ENCODE data around the gene FAM184A.

The FAM184A gene

DNA sequence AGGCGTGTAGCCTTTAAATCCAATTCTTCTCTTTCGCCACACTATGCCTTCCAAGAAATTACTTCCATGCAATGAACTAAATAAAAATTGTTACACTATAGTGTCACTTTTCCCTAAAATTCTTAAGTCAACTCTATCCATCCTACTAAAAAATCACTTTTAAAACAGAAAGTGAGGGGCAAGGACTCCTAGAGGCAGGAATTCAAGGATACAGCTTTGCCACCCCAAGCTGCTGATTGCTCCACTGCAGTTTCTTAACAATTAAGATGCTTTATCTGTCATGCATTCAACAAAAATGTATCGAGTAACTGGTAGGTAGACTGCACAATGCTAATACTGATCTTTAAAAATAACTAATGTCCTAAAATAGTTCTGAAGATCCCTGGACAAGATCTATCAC lies 147.8 kb downstream of the FAM184A start:
- Histone ChIP-seq H3K23ac (ENCODE audit: low read depth, low read length, poor library complexity) (no peak overlapping the region), H2AK5ac (ENCODE audit: low read depth, low read length) (no peak overlapping the region), H3K14ac (ENCODE audit: low read length) (no peak overlapping the region), H2AFZ (ENCODE audit: low read length) (no peak overlapping the region), H3K18ac (ENCODE audit: low read length) (no peak overlapping the region), H3K4me2 (ENCODE audit: insufficient read depth, low read length, poor library complexity, severe bottlenecking) (no peak overlapping the region), H3K9me3 (replicated peaks in 1 of 2; ENCODE audit: control insufficient read depth in 2 of 2, insufficient read depth in 1 of 2, low read depth in 1 of 2, low read length in 2 of 2) (peaks cover 0 to 12% of the 10 kb centered on the region in 2 donors), H2BK15ac (ENCODE audit: low read length) (no peak overlapping the region), H3K27me3 (ENCODE audit: control insufficient read depth in 3 of 3, insufficient read depth in 3 of 3, low read depth in 1 of 3, low read length in 3 of 3) (no peaks in the 10 kb centered on the region), H2BK120ac (ENCODE audit: low read depth, low read length) (no peak overlapping the region), H3K4me3 (ENCODE audit: low read length in 2 of 2) (no peak overlapping the region), H3K36me3 (replicated peaks in 1 of 2; ENCODE audit: control insufficient read depth in 2 of 2, insufficient read depth in 2 of 2, low read length in 2 of 2) (peaks cover 7 to 70% of the 10 kb centered on the region in 2 donors), H4K8ac (ENCODE audit: low read depth, low read length) (no peak overlapping the region), H3K79me1 (ENCODE audit: low read depth, low read length) (no peaks in the 10 kb centered on the region), H3K9ac (ENCODE audit: low read depth, low read length, poor library complexity) (no peak overlapping the region), H2BK5ac (ENCODE audit: low read length) (no peak overlapping the region), H3K27ac (replicated peaks; ENCODE audit: low read length) (no peak overlapping the region), H4K91ac (ENCODE audit: low read depth, low read length, poor library complexity) (no peak overlapping the region), H3K4me1 (ENCODE audit: control insufficient read depth in 2 of 2, insufficient read depth in 1 of 2, low read depth in 1 of 2, low read length in 2 of 2) (peaks cover 3% of the 10 kb centered on the region in 2 donors), H3K4ac (ENCODE audit: low read length) (no peak overlapping the region), H2BK12ac (ENCODE audit: low read length) (no peak overlapping the region)
- no peak for DNase-seq (ENCODE audit: low spot score)
- no CpG with 5 or more reads among the region's 3 CpGs for WGBS, 2 donors (ENCODE audit: extremely low coverage in 2 of 2, insufficient read length in 2 of 2, insufficient replicate concordance in 1 of 2)

DNA sequence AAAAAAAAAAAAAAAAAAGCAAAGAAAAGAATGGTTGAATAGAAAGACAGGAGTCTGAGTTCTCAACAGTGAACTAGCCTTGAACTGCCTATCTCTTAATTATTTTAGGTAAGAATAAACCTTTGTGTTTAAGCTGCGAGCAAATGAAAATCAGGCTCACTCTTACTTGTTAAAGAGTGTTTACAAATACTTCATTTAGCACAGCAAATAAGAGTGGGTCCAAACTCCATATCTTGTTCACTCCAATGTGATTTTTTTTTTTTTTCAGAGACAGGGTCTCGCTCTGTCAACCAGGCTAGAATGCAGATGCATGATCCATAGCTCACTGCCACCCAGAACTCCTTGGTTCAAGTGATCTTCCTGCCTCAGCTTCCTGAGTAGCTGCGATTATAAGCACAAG lies 155.4 kb downstream of the FAM184A start:
- no peak overlapping the region for H2BK12ac ChIP-seq (ENCODE audit: low read length)
- H3K4me2 ChIP-seq (ENCODE audit: insufficient read depth, low read length, poor library complexity, severe bottlenecking) = no peak overlapping the region
- no peaks in the 10 kb centered on the region for H3K27me3 ChIP-seq (ENCODE audit: control insufficient read depth in 3 of 3, insufficient read depth in 3 of 3, low read depth in 1 of 3, low read length in 3 of 3)
- no peak overlapping the region for H2AK5ac ChIP-seq (ENCODE audit: low read depth, low read length)
- H3K4me1 ChIP-seq (ENCODE audit: control insufficient read depth in 2 of 2, insufficient read depth in 1 of 2, low read depth in 1 of 2, low read length in 2 of 2) = no peaks in the 10 kb centered on the region
- no peak overlapping the region for H4K8ac ChIP-seq (ENCODE audit: low read depth, low read length)
- no peak overlapping the region for H3K18ac ChIP-seq (ENCODE audit: low read length)
- no peak overlapping the region for H2BK120ac ChIP-seq (ENCODE audit: low read depth, low read length)
- no peak overlapping the region for H2BK5ac ChIP-seq (ENCODE audit: low read length)
- H3K4me3 ChIP-seq (ENCODE audit: low read length in 2 of 2) = no peak overlapping the region
- H4K91ac ChIP-seq (ENCODE audit: low read depth, low read length, poor library complexity) = no peak overlapping the region
- H3K27ac ChIP-seq (replicated peaks; ENCODE audit: low read length) = no peak overlapping the region
- no peak overlapping the region for H3K14ac ChIP-seq (ENCODE audit: low read length)
- H3K36me3 ChIP-seq (replicated peaks in 1 of 2; ENCODE audit: control insufficient read depth in 2 of 2, insufficient read depth in 2 of 2, low read length in 2 of 2) = peaks cover 12 to 99% of the 10 kb centered on the region in 2 donors
- H2AFZ ChIP-seq (ENCODE audit: low read length) = no peak overlapping the region
- no CpG with 5 or more reads among the region's 3 CpGs for WGBS, 2 donors (ENCODE audit: extremely low coverage in 2 of 2, insufficient read length in 2 of 2, insufficient replicate concordance in 1 of 2)
- no peak overlapping the region for H3K9ac ChIP-seq (ENCODE audit: low read depth, low read length, poor library complexity)
- H3K23ac ChIP-seq (ENCODE audit: low read depth, low read length, poor library complexity) = no peak overlapping the region
- no peak for DNase-seq (ENCODE audit: low spot score)
- H3K4ac ChIP-seq (ENCODE audit: low read length) = no peak overlapping the region
- H3K79me1 ChIP-seq (ENCODE audit: low read depth, low read length) = peaks cover 1% of the 10 kb centered on the region
- H3K9me3 ChIP-seq (replicated peaks in 1 of 2; ENCODE audit: control insufficient read depth in 2 of 2, insufficient read depth in 1 of 2, low read depth in 1 of 2, low read length in 2 of 2) = peaks cover 2 to 7% of the 10 kb centered on the region in 2 donors
- no peak overlapping the region for H2BK15ac ChIP-seq (ENCODE audit: low read length)

- no CpG with 5 or more reads among the region's 1 CpG for WGBS, 2 donors (ENCODE audit: extremely low coverage in 2 of 2, insufficient read length in 2 of 2, insufficient replicate concordance in 1 of 2)
- Histone ChIP-seq H4K91ac (ENCODE audit: low read depth, low read length, poor library complexity) (no peak overlapping the region), H3K18ac (ENCODE audit: low read length) (no peak overlapping the region), H3K27me3 (ENCODE audit: control insufficient read depth in 3 of 3, insufficient read depth in 3 of 3, low read depth in 1 of 3, low read length in 3 of 3) (no peaks in the 10 kb centered on the region), H3K4ac (ENCODE audit: low read length) (no peak overlapping the region), H3K9ac (ENCODE audit: low read depth, low read length, poor library complexity) (no peak overlapping the region), H2AFZ (ENCODE audit: low read length) (no peak overlapping the region), H2BK15ac (ENCODE audit: low read length) (no peak overlapping the region), H3K4me1 (ENCODE audit: control insufficient read depth in 2 of 2, insufficient read depth in 1 of 2, low read depth in 1 of 2, low read length in 2 of 2) (no peaks in the 10 kb centered on the region), H4K8ac (ENCODE audit: low read depth, low read length) (no peak overlapping the region), H3K9me3 (replicated peaks in 1 of 2; ENCODE audit: control insufficient read depth in 2 of 2, insufficient read depth in 1 of 2, low read depth in 1 of 2, low read length in 2 of 2) (peaks cover 0 to 3% of the 10 kb centered on the region in 2 donors), H3K27ac (replicated peaks; ENCODE audit: low read length) (no peak overlapping the region), H2BK120ac (ENCODE audit: low read depth, low read length) (no peak overlapping the region), H2AK5ac (ENCODE audit: low read depth, low read length) (no peak overlapping the region), H3K23ac (ENCODE audit: low read depth, low read length, poor library complexity) (no peak overlapping the region), H3K36me3 (replicated peaks in 1 of 2; ENCODE audit: control insufficient read depth in 2 of 2, insufficient read depth in 2 of 2, low read length in 2 of 2) (peaks cover 12 to 100% of the 10 kb centered on the region in 2 donors), H3K14ac (ENCODE audit: low read length) (no peak overlapping the region), H3K4me2 (ENCODE audit: insufficient read depth, low read length, poor library complexity, severe bottlenecking) (no peak overlapping the region), H3K79me1 (ENCODE audit: low read depth, low read length) (peaks cover 1% of the 10 kb centered on the region), H2BK12ac (ENCODE audit: low read length) (no peak overlapping the region), H3K4me3 (ENCODE audit: low read length in 2 of 2) (no peak overlapping the region), H2BK5ac (ENCODE audit: low read length) (no peak overlapping the region)
- no peak for DNase-seq (ENCODE audit: low spot score)
Observed at GRCh38 chr6:118921084-118921483, 157.4 kb downstream of the FAM184A start.

- no peak overlapping the region for H3K18ac ChIP-seq (ENCODE audit: low read length)
- no peaks in the 10 kb centered on the region for H3K27me3 ChIP-seq (ENCODE audit: control insufficient read depth in 3 of 3, insufficient read depth in 3 of 3, low read depth in 1 of 3, low read length in 3 of 3)
- no peak overlapping the region for H2AK5ac ChIP-seq (ENCODE audit: low read depth, low read length)
- DNase-seq (ENCODE audit: low spot score) = no peak
- no peak overlapping the region for H3K4me2 ChIP-seq (ENCODE audit: insufficient read depth, low read length, poor library complexity, severe bottlenecking)
- H2BK5ac ChIP-seq (ENCODE audit: low read length) = no peak overlapping the region
- no peak overlapping the region for H3K27ac ChIP-seq (replicated peaks; ENCODE audit: low read length)
- WGBS, 2 donors (ENCODE audit: extremely low coverage in 2 of 2, insufficient read length in 2 of 2, insufficient replicate concordance in 1 of 2) = no CpG with 5 or more reads among the region's 2 CpGs
- H4K8ac ChIP-seq (ENCODE audit: low read depth, low read length) = no peak overlapping the region
- H2BK12ac ChIP-seq (ENCODE audit: low read length) = no peak overlapping the region
- H3K36me3 ChIP-seq (replicated peaks in 1 of 2; ENCODE audit: control insufficient read depth in 2 of 2, insufficient read depth in 2 of 2, low read length in 2 of 2) = peaks cover 12 to 100% of the 10 kb centered on the region in 2 donors
- no peak overlapping the region for H3K4ac ChIP-seq (ENCODE audit: low read length)
- no peak overlapping the region for H3K4me3 ChIP-seq (ENCODE audit: low read length in 2 of 2)
- H3K79me1 ChIP-seq (ENCODE audit: low read depth, low read length) = peaks cover 1% of the 10 kb centered on the region
- no peak overlapping the region for H3K14ac ChIP-seq (ENCODE audit: low read length)
- no peak overlapping the region for H2AFZ ChIP-seq (ENCODE audit: low read length)
- H4K91ac ChIP-seq (ENCODE audit: low read depth, low read length, poor library complexity) = no peak overlapping the region
- no peak overlapping the region for H2BK15ac ChIP-seq (ENCODE audit: low read length)
- H3K9me3 ChIP-seq (replicated peaks in 1 of 2; ENCODE audit: control insufficient read depth in 2 of 2, insufficient read depth in 1 of 2, low read depth in 1 of 2, low read length in 2 of 2) = peaks cover 0 to 1% of the 10 kb centered on the region in 2 donors
- H2BK120ac ChIP-seq (ENCODE audit: low read depth, low read length) = no peak overlapping the region
- H3K4me1 ChIP-seq (ENCODE audit: control insufficient read depth in 2 of 2, insufficient read depth in 1 of 2, low read depth in 1 of 2, low read length in 2 of 2) = no peaks in the 10 kb centered on the region
- no peak overlapping the region for H3K9ac ChIP-seq (ENCODE audit: low read depth, low read length, poor library complexity)
- H3K23ac ChIP-seq (ENCODE audit: low read depth, low read length, poor library complexity) = no peak overlapping the region
Observed at GRCh38 chr6:118918329-118918725, 160.1 kb downstream of the FAM184A start.

All from neuronal stem cell (in vitro differentiated cells).